ENCODE results near the gene KPNA6.

Gene KPNA6

DNA sequence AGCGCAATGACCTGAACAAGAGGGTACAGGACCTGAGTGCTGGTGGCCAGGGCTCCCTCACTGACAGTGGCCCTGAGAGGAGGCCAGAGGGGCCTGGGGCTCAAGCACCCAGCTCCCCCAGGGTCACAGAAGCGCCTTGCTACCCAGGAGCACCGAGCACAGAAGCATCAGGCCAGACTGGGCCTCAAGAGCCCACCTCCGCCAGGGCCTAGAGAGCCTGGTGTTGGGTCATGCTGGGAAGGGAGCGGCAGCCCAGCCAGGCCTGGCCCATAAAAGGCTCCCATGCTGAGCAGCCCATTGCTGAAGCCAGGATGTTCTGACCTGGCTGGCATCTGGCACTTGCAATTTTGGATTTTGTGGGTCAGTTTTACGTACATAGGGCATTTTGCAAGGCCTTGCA, 87.1 kb downstream of the KPNA6 start:
- DNase-seq = no peak

DNA sequence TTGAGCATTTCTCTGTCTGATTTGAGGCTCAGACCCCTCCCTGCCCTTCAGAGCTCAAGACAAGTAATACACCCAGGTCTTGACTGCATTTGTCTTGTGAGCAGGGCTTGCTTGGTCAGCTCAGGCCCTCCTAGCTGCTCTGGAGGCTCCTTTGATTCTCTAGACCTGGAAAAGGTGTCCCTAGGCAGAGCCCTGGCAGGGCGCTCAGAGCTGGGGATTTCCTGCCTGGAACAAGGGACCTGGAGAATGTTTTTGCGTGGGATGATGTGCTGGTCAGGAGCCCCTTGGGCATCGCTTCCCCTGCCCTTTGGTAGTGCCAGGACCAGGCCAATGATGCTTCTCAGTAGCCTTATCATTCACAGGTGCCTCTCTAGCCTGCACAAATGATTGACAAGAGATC, 87.7 kb downstream of the KPNA6 start:
- no peak for DNase-seq

GRCh38 chr1:32195972-32196823, 88.3 kb downstream of the KPNA6 start:
- DNase-seq = no peak

- DNase-seq = no peak
Observed at GRCh38 chr1:32197074-32197473, 89.2 kb downstream of the KPNA6 start.

- no peak for DNase-seq
Observed at GRCh38 chr1:32197837-32198236, 90.0 kb downstream of the KPNA6 start.

GRCh38 chr1:32198237-32199042, 90.6 kb downstream of the KPNA6 start:
- DNase-seq = no peak

DNA sequence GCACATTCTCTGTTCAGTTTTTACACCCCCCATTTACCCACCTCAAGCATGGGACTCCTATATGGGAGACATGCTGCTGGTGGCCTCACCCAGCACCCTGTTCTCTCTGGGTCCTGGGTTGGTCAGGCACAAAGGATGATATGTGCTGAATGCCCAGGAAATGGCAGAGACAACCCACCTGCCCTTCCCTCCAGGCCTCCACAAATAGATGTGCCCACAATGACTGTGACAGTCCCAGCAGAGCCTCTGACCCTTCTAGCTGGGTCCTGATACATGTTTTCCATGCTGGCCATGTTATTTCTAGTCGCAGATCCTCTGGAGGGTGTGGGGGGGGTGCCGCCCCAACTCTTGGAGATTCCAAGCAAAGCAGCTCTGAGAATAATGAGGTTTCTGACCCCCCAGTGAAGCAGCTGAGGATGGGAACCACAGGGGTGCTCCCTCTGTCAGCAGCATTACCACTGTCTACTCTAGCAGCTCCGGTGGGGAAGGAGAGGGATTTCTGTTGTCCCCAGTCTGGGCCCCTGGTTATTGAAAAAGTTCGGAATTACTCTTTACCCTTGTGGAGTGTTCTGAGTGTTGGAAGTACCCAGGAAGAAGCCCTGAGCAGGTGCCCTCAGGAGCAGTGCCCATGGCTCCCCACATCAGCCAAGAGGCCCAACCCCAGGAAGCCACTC, 91.3 kb downstream of the KPNA6 start:
- DNase-seq = no peak

DNA sequence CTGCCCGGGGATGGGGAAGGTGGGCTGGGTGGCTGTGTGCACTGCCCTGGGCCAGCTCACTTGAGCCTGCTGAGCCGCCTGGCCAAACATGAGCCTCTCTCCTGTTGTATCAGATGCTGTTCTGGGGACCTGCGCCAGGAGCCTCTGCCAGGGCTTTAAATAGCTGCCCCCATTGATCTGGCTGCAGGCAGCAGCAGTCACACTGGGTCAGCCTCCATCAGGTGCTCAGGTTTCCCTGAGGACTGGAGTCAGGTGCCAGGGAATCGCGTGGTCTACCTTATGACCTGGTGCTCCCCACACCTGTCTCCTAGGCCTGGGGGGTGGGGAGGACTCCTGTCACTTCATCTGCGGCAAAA, 91.8 kb downstream of the KPNA6 start:
- DNase-seq = no peak

GRCh38 chr1:32200226-32201010, 92.6 kb downstream of the KPNA6 start, which contains the start of gene CCDC28B:
CCDC28B (plus strand) TSS chr1:32200595; CDS start chr1:32201936, 1,341 bp downstream.
- DNase-seq = peak; percentile 58

- DNase-seq = no peak
Observed at GRCh38 chr1:32201011-32201855, 93.4 kb downstream of the KPNA6 start.

DNA sequence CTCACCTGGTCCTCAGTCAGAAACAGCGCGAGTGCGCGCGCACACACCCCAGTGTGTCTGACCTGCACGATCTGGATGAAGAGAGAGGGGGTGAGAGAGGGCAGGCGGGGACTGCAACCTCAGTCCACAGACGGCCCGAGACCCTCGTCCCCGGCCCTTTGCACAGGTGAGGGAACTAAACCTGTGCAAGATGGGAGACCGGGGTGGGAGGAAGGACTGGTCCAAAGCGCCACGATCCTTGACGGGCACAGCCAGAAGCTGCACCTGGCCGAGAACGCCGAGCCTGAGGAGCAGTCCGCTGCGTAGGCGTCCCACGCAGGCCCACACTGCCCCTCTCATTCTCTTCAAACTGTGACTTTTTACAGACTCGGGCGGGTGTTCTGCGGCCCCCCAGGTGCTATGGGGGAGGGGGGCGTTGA, 97.1 kb downstream of the KPNA6 start:
- peak; percentile 33 for DNase-seq

DNA sequence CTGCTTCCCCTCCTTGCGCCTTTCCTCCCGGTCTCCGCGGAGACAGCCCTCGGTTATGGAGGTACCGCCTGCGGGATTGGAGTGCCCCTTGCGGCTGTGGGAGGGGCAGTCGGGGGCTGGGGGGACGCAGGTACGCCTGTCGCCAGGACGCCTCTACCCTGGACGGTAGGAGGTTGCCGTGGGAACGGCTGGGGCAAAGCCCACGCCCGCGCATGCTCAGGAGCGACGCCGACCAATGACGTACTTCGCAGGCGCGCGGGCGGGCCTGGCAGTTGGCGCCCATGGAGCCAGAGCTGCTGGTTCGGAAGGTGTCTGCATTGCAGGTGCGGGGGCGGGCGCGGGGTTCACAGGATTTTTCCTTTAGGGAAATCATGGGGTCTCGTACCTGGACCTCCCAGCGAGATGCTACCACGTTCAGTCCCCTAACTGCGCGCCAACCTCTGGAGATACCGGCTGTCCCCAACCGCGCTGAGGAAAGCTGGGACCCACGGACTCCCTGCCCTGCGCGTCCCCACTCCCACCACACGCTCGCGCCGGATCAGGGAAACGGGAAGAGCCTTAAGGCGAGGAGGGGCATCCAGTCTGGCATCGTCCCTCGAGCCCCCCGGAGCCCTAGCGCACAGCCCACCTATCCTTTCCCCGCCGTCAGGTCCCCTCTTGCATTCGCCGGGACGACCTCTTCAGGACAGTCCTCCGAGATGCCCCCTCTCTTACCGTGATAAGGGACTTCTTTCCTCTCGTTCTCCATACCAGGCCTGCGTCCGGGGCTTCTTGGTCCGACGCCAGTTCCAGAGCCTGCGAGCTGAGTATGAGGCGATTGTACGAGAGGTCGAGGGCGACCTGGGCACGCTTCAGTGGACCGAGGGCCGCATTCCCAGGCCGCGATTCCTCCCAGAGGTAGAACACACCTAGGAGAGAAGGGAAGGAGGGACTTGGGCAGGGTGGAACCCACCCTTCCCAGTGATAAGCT, 97.8 kb downstream of the KPNA6 start, which contains the start of gene IQCC:
TSS of gene IQCC (plus strand) at position 271 of the 970 bp plus-strand sequence. CDS start at position 282, 11 bp downstream.
- DNase-seq = peak; percentile 78

GRCh38 chr1:32208469-32208868, 100.6 kb downstream of the KPNA6 start:
- no peak for DNase-seq

GRCh38 chr1:32208891-32209328, 101.1 kb downstream of the KPNA6 start, which contains the start of gene DCDC2B:
DCDC2B (plus strand) TSS chr1:32209089; CDS start chr1:32209094, 5 bp downstream.
- DNase-seq = peak; percentile 85

- DNase-seq = peak; percentile 56
Observed at GRCh38 chr1:32215629-32216480, 108.0 kb downstream of the KPNA6 start.

- no peak for DNase-seq
Observed at GRCh38 chr1:32216566-32216965, 108.7 kb downstream of the KPNA6 start.

- DNase-seq = no peak
Observed at GRCh38 chr1:32219022-32219421, 111.2 kb downstream of the KPNA6 start.

GRCh38 chr1:32220746-32221580, 113.1 kb downstream of the KPNA6 start:
- peak; percentile 37 for DNase-seq

Measured in NCI-H510A treated with DMSO at 0.1 percent for 48 hours (cell line).